MCF 10A (cell line): ENCODE results near the gene HADHA. TPM values are rescaled to one million over a fixed set of nuclear protein-coding genes. Genes with fewer than 3 reads are reported as not detected.
A peak's percentile ranks its signal among the peaks of the same experiment; 100 is the strongest.
"Not testable (repeated sequence)": the region's sequence is repeated elsewhere in the genome, so short reads cannot be mapped to it uniquely, and the experiment has no call there.

Experiments
- BruUV-seq: library from RNA; stranded (reverse); fragments of 400-500 nt; replicated peaks from 2 replicates; lab custom pipeline; 2021; lab: Mats Ljungman, UMichigan
- CTCF ChIA-PET: fragments of 300-600 bp; sonication (Branson Sonifier 250); formaldehyde crosslinking; extraction: SDS; loops from one replicate; lab custom pipeline; 2021; ENCODE audit warnings: antibody characterized with exemption, inconsistent platforms; lab: Yijun Ruan, JAX
- POLR2A ChIA-PET: fragments of 300-600, 350-650 bp; sonication (Branson Sonifier 250); formaldehyde crosslinking; extraction: SDS; loops from one replicate; lab custom pipeline; 2020; ENCODE audit warnings: antibody characterized with exemption, inconsistent platforms; lab: Yijun Ruan, JAX
- DNase-seq: peaks from one replicate; pipeline ENCODE4 v3.0.0-alpha.2; 2018; ENCODE audit not compliant: unreplicated experiment
- H3K27ac Mint-ChIP-seq: one replicate; pipeline ENCODE4 v1.8.0; 2022; ENCODE audit warnings: mild to moderate bottlenecking, low read depth, mixed read lengths; ENCODE audit not compliant: unreplicated experiment
- H3K27me3 Mint-ChIP-seq: one replicate; pipeline ENCODE4 v1.8.0; 2022; ENCODE audit warnings: mixed read lengths; ENCODE audit not compliant: insufficient read depth, unreplicated experiment
- H3K36me3 Mint-ChIP-seq: one replicate; pipeline ENCODE4 v1.8.0; 2022; ENCODE audit warnings: mild to moderate bottlenecking, moderate library complexity, mixed read lengths; ENCODE audit not compliant: insufficient read depth, unreplicated experiment
- H3K4me1 Mint-ChIP-seq: one replicate; pipeline ENCODE4 v1.8.0; 2022; ENCODE audit warnings: mixed read lengths; ENCODE audit not compliant: insufficient read depth, unreplicated experiment
- H3K4me3 Mint-ChIP-seq: one replicate; pipeline ENCODE4 v1.8.0; 2022; ENCODE audit warnings: mild to moderate bottlenecking, moderate library complexity, mixed read lengths; ENCODE audit not compliant: unreplicated experiment
- H3K9me3 Mint-ChIP-seq: one replicate; pipeline ENCODE4 v1.8.0; 2022; ENCODE audit warnings: mixed read lengths; ENCODE audit not compliant: unreplicated experiment
- intact Hi-C: fragments of 100-400 bp; cut with micrococcal nuclease; formaldehyde crosslinking; loops from 2 replicates; pipeline ENCODE4 v1.14.1; 2022
- total RNA-seq: library from RNA; stranded (reverse); gene quantifications from 2 replicates; pipeline ENCODE4 v1.2.3, GENCODE V29; 2022
- TF ChIP-seq, protein P1 (sequence below): fragments of 200-600 bp; IDR thresholded peaks from one replicate; pipeline ENCODE4 v1.8.0; 2022; ENCODE audit warnings: antibody characterized with exemption, mild to moderate bottlenecking; ENCODE audit not compliant: unreplicated experiment

HADHA gene
- total RNA-seq, 1 experiment from 2014 or later = 152 TPM

DNA sequence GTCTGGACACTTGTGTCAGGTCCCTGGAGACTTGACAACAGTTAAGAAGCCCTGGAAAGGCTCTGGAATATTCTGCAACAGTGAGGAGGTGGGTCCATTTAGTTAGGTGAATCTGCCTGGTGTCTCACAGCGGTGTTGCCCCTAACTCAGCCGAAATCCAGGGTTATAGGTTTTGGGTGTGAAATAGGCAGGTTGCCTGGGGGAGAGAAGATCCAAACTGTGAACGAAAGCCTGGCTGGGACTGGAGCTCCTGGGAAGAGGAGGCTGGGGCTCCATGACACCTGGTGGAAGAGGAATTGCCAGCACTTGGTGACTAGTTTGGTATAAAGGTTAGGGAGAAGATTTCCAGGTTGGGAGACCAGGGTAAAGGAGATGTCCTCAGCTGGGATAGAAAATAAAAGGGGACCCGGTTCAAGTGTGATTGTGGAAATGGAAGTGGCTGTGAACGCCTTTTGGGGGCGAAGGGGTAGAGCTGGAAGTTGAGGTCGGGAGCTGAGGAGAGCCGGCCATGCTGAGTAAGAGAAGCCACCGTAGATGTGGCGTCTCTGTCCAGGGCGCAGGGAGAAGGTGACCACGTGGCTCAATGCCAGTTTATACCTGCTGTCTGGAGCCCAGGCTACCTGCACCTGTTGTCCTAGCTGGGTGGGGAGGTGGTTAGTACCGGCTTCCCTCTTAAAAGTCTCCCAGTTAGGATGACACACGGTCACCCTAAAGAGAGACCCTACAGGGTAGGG lies 74.6 kb downstream of the HADHA start:
- BruUV-seq = no TSS peak
- Mint-ChIP-seq H3K9me3 (no peaks in the 10 kb centered on the region), H3K4me3 (no peak overlapping the region), H3K36me3 (peaks cover 5% of the 10 kb centered on the region), H3K27ac (peak overlapping the region; percentile 39), H3K4me1 (peaks cover 6% of the 10 kb centered on the region), H3K27me3 (no peaks in the 10 kb centered on the region)
- CTCF ChIA-PET = interaction anchor here (1.3 kb wide), 1 partner anchor 219 kb away, joined by 4 read pairs; no protein-coding TSS in a partner anchor
- intact Hi-C loops = no loop called here
- POLR2A ChIA-PET = no interaction called here
- no peak for DNase-seq
- TF ChIP-seq, protein P1, sequence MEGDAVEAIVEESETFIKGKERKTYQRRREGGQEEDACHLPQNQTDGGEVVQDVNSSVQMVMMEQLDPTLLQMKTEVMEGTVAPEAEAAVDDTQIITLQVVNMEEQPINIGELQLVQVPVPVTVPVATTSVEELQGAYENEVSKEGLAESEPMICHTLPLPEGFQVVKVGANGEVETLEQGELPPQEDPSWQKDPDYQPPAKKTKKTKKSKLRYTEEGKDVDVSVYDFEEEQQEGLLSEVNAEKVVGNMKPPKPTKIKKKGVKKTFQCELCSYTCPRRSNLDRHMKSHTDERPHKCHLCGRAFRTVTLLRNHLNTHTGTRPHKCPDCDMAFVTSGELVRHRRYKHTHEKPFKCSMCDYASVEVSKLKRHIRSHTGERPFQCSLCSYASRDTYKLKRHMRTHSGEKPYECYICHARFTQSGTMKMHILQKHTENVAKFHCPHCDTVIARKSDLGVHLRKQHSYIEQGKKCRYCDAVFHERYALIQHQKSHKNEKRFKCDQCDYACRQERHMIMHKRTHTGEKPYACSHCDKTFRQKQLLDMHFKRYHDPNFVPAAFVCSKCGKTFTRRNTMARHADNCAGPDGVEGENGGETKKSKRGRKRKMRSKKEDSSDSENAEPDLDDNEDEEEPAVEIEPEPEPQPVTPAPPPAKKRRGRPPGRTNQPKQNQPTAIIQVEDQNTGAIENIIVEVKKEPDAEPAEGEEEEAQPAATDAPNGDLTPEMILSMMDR = no peak

DNA sequence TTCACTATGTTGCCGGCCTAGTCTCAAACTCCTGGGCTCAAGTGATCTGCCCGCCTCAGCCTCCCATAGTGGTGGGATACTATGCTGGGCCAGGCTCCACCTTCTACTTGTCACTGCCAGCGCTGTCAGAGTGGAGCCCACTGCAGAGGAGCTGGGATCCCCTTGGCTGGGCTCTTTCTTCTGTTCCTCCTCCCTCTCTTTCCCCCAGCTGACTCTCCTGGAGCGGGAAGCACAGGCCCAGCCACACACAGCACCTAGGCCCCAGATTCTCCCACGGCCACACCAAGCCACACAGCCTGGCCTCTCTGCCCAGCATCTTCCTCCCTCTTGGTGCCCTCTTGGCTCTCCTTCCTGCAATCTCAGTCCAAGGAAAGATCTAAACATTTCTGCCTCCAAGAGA lies 75.2 kb downstream of the HADHA start:
- CTCF ChIA-PET = interaction anchor here (1.3 kb wide), 1 partner anchor 218 kb away, joined by 4 read pairs; no protein-coding TSS in a partner anchor
- Mint-ChIP-seq H3K27me3 (no peaks in the 10 kb centered on the region), H3K4me3 (no peak overlapping the region)

DNA sequence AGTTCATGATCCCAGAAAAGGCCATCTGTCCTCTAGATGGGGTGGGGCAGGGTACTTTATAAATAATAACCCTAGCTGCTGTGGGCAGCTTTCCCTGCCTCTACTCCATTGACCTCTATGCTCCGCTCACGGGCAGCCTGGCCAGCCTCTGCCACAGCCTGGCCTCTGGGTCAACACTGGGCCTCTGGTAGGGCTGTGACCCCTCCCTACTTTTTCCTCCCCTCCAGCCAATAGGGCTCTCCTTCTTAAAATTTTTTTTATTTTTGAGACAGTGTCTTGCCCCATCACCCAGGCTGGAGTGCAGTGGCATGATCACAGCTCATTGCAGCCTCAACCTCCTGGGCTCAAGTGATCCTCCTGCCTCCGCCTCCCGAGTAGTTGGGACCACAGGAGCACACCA lies 75.6 kb downstream of the HADHA start:
- TF ChIP-seq, protein P1 = no peak
- intact Hi-C loops = no loop called here

More for the DNA sequence above, 75.2 kb downstream of the HADHA start:
- Mint-ChIP-seq H3K27ac (peak overlapping the region; percentile 39), H3K36me3 (peaks cover 5% of the 10 kb centered on the region), H3K9me3 (no peaks in the 10 kb centered on the region), H3K4me1 (peaks cover 6% of the 10 kb centered on the region)
- intact Hi-C loops = no loop called here
- POLR2A ChIA-PET = no interaction called here
- TF ChIP-seq, protein P1 = no peak
- DNase-seq = no peak
- BruUV-seq = no TSS peak

DNA sequence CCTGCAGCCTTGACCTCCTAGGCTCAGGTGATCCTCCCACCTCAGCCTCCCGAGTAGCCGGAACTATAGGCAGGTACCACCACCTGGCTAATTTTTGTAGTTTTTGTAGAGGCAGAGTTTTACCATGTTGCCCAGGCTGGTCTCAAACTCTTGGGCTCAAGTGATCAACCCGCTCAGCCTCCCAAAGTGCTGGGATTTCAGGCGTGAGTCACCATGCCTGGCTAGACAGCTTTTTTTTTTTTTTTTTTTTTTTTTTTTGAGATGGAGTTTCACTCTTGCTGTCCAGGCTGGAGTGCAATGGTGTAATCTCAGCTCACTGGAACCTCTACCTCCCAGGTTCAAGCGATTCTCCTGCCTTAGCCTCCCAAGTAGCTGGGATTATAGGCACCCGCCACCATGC lies 77.9 kb downstream of the HADHA start:
- intact Hi-C loops, CTCF ChIA-PET, H3K36me3 Mint-ChIP-seq, H3K4me1 Mint-ChIP-seq, H3K9me3 Mint-ChIP-seq, POLR2A ChIA-PET, BruUV-seq, H3K27me3 Mint-ChIP-seq, H3K27ac Mint-ChIP-seq, H3K4me3 Mint-ChIP-seq, DNase-seq: not testable (repeated sequence)

More for the DNA sequence above, 75.6 kb downstream of the HADHA start:
- DNase-seq = no peak
- Mint-ChIP-seq H3K4me1 (peaks cover 5% of the 10 kb centered on the region), H3K27me3 (no peaks in the 10 kb centered on the region), H3K36me3 (peaks cover 5% of the 10 kb centered on the region), H3K4me3 (no peak overlapping the region), H3K27ac (no peak overlapping the region), H3K9me3 (no peaks in the 10 kb centered on the region)
- CTCF ChIA-PET = interaction anchor here (1.3 kb wide), 1 partner anchor 218 kb away, joined by 4 read pairs; no protein-coding TSS in a partner anchor
- BruUV-seq = no TSS peak
- POLR2A ChIA-PET = no interaction called here
